ENCODE measurements around the gene LSM4. TPM values are rescaled to one million over a fixed set of nuclear protein-coding genes. Genes with fewer than 3 reads are reported as not detected.

Gene LSM4
- total RNA-seq, 1 donor from 2014 or later: 198 TPM

- DNase-seq (ENCODE audit: low spot score): no peak
- no peaks in the 10 kb centered on the region for H3K4me1 Mint-ChIP-seq (ENCODE audit: low read depth)
- peaks cover 16% of the 10 kb centered on the region for H3K27me3 Mint-ChIP-seq (ENCODE audit: low read depth)
- H3K9me3 Mint-ChIP-seq: no peaks in the 10 kb centered on the region
- no peak overlapping the region for H3K27ac Mint-ChIP-seq
- H3K4me3 Mint-ChIP-seq (ENCODE audit: low read depth): no peak overlapping the region
- no peaks in the 10 kb centered on the region for H3K36me3 Mint-ChIP-seq (ENCODE audit: low read depth)
- intact Hi-C loops (cut with micrococcal nuclease): no loop called here
Observed at GRCh38 chr19:18257503-18258470, 65.1 kb downstream of the LSM4 start.

Other genes with a start within 250 kb of the LSM4 start
- 41.4 and 43.3 TPM in 2 replicates for gene IL12RB1, start 236.1 kb downstream of the LSM4 start, total RNA-seq
- gene MAST3, start 225.3 kb downstream of the LSM4 start, total RNA-seq: 16.6 and 17.2 TPM in 2 replicates
- gene PIK3R2, start 169.9 kb downstream of the LSM4 start, total RNA-seq: 19.4 and 21.4 TPM in 2 replicates
- 37.0 and 41.2 TPM in 2 replicates for gene IFI30, start 149.3 kb downstream of the LSM4 start, total RNA-seq
- gene MPV17L2, start 129.9 kb downstream of the LSM4 start, total RNA-seq: 14.5 and 14.8 TPM in 2 replicates
- gene RAB3A, start 119.0 kb downstream of the LSM4 start, total RNA-seq: 6.3 and 7.4 TPM in 2 replicates
- gene PDE4C, start 96.6 kb downstream of the LSM4 start, total RNA-seq: 0.14 TPM in 2 replicates
- 2.9 and 3.3 TPM in 2 replicates for gene IQCN, start 48.6 kb downstream of the LSM4 start, total RNA-seq
- gene JUND, start 41.5 kb downstream of the LSM4 start, total RNA-seq: 462 and 464 TPM in 2 replicates
- 24.9 and 29.4 TPM in 2 replicates for gene PGPEP1, start 17.5 kb upstream of the LSM4 start, total RNA-seq
- not detected in 2 replicates for gene GDF15, start 63.1 kb upstream of the LSM4 start, total RNA-seq
- gene LRRC25, start 74.5 kb upstream of the LSM4 start, total RNA-seq: not detected in 2 replicates
- gene SSBP4, start 96.3 kb upstream of the LSM4 start, total RNA-seq: 133 and 146 TPM in 2 replicates
- gene ISYNA1, start 115.1 kb upstream of the LSM4 start, total RNA-seq: 15.1 and 20.3 TPM in 2 replicates
- 27.0 and 27.5 TPM in 2 replicates for gene ELL, start 199.0 kb upstream of the LSM4 start, total RNA-seq
- gene FKBP8, start 220.5 kb upstream of the LSM4 start, total RNA-seq: 196 and 201 TPM in 2 replicates
- gene KXD1, start 234.8 kb upstream of the LSM4 start, total RNA-seq: 132 and 141 TPM in 2 replicates
- 1,564 and 1,579 TPM in 2 replicates for gene UBA52, start 248.8 kb upstream of the LSM4 start, total RNA-seq

Measured in activated T-helper 2 cell treated with anti-CD3 and anti-CD28 coated beads, Interferon-gamma antibody, Interleukin-2, Interleukin-4, amounts not matched to agents 10 μg/mL and 5 μg/mL and 100 μg/mL, durations not matched to agents 14 hours and 24 hours and 36 hours (primary cell).